Measurements from ENCODE around the gene ANKRD18A. TPM values are rescaled to one million over a fixed set of nuclear protein-coding genes. Genes with fewer than 3 reads are reported as not detected.
A peak's percentile ranks its signal among the peaks of the same experiment; 100 is the strongest.
"Not testable (repeated sequence)": the region's sequence is repeated elsewhere in the genome, so short reads cannot be mapped to it uniquely, and the experiment has no call there.

ANKRD18A gene
- polyA plus RNA-seq, 6 donors from 2014 or later = not detected

DNA sequence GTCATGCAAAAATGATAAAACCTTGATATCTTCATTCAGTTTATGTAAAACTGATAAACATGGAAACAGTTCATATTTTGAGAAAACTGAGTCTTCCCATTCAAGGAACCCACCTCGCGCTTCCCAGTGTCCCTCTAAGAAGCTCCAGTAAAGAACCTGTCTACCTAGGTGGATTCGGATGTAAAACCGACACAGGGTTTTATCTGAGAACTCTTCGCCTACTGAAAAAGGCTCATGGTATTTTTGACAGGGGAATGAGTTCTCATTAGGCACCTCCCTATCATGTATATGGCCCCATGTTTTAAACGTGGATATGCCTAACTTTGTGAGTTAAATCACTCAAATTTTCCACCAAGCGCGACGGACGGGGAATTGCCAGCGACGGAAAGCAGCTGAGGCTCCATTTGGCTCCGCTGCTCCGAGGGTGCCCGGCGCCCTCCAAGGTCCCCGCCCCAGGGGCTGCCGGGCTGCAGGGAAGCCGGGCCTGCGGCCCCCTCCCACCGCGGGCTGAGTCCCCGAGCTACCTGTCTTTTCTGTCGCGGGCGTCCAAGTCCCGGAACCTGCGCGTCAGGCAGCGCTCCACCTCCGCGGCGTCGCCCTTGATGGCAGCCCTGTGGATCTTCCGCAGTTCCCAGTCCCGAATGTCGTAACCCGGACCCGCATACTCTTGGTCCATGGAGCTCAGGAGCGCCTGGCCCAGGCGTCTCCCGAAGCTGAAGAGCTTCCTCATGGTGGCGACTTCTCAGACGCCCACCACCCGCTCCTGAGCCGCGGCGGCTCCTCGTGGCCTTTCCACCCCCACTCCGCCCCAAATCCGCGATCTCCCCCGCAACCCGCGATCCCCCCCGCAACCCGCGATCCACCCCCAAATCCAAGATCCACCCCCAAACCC, 594 bp downstream of the ANKRD18A start:
- ATAC-seq (ENCODE audit: low read depth in 2 of 2) = no peak
- Mint-ChIP-seq H3K27ac (peak overlapping the region in 1 of 6 donors; percentile 61), H3K4me3 (peak overlapping the region; percentile 58 to 88 (median 76)), H3K36me3 (peaks cover 5 to 8% of the 10 kb centered on the region in 2 donors), H3K4me1 (peaks cover 5 to 14% (median 13%) of the 10 kb centered on the region in 3 donors), H3K27me3 (peaks cover 36 to 57% (median 55%) of the 10 kb centered on the region in 3 donors), H3K9me3 (peaks cover 0 to 21% (median 16%) of the 10 kb centered on the region in 7 donors)
- DNase-seq = no peak

- H3K27ac Mint-ChIP-seq; DNase-seq; H3K9me3 Mint-ChIP-seq; H3K36me3 Mint-ChIP-seq; H3K4me1 Mint-ChIP-seq; ATAC-seq (ENCODE audit: low read depth in 2 of 2); H3K4me3 Mint-ChIP-seq: not testable (repeated sequence)
- peaks cover 8 to 16% (median 9%) of the 10 kb centered on the region in 3 donors for H3K27me3 Mint-ChIP-seq
Observed at GRCh38 chr9:38598029-38598745, 22.2 kb downstream of the ANKRD18A start.

DNA sequence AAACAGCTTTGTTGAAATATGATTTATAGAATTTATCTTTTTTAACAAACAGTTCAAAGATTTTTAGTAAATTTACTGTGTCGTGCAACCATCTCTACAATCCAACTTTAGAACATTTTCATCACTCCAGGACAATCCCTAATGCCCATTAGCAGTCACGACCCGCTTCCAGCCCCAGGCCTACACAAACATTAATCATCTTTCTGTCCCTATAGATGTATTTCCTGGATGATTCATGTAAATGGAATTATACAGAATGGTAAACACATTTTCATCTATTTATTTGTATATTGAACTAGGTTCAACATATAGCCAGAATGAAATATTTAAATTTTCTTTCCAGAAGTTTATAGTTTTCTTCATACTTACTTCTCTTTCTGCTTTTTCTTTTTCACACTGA, 25.3 kb downstream of the ANKRD18A start:
- H3K4me1 Mint-ChIP-seq; H3K4me3 Mint-ChIP-seq; H3K27ac Mint-ChIP-seq; H3K9me3 Mint-ChIP-seq; DNase-seq; H3K36me3 Mint-ChIP-seq; ATAC-seq (ENCODE audit: low read depth in 2 of 2): not testable (repeated sequence)
- H3K27me3 Mint-ChIP-seq = peaks cover 5 to 13% (median 8%) of the 10 kb centered on the region in 3 donors

DNA sequence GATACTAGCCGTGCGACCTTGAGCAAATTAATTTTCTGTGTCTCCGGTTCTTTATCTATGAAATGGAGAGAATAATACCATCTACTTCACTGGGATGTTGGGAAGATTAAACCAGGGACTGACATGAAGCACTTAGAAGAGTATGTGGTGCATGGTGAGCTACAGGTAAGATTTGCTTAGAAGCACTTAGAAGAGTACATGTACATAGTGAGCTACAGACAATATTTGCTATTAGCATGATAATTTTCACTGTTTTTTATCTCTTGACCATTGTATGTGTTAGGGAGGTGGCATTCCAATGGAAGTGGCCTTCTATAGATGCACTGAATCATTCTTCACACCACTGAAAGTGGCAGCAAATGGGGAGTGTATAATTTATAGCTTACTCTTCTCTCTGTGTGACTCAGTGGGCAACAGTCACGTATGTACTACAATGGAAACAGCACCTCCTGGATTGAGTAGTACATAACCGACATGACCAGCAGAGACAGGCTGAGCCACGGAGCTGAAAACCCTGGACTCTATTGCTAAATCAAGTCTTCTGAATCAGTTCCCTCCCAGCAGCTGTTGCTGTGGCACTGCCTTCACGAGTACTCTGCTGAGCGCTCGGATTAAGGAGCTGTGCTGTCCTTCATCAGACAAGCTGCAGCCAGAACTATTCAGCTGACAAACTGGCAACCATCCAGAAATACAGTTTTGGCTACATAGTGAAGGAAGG, 28.9 kb downstream of the ANKRD18A start:
- not testable (repeated sequence) for DNase-seq; H3K4me1 Mint-ChIP-seq; H3K4me3 Mint-ChIP-seq; H3K36me3 Mint-ChIP-seq; H3K27ac Mint-ChIP-seq; ATAC-seq (ENCODE audit: low read depth in 2 of 2)
- peaks cover 12 to 13% (median 12%) of the 10 kb centered on the region in 3 donors for H3K27me3 Mint-ChIP-seq
- H3K9me3 Mint-ChIP-seq = peaks cover 0 to 12% (median 5%) of the 10 kb centered on the region in 7 donors

DNA sequence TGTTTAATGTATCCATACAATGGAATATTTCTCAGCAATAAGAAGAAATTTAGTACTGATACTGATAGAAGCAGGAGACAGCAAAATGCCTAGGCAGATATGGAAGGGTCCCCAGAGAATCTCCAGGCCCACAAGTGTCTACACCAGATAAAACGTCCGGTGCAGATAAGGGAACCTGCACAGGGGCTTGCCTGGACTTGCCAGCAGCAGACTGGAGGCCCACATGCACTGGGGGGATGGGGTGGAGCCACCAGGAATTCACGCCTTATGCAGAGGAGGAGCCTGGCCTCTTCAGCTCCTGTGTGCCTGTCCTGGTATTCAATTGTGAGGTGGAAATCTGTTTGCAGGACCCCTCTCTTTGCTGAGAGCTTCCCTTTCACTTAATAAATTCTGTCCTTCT, 36.6 kb downstream of the ANKRD18A start:
- H3K9me3 Mint-ChIP-seq; H3K27ac Mint-ChIP-seq; H3K4me1 Mint-ChIP-seq; DNase-seq; H3K27me3 Mint-ChIP-seq; ATAC-seq (ENCODE audit: low read depth in 2 of 2); H3K36me3 Mint-ChIP-seq; H3K4me3 Mint-ChIP-seq: not testable (repeated sequence)

DNA sequence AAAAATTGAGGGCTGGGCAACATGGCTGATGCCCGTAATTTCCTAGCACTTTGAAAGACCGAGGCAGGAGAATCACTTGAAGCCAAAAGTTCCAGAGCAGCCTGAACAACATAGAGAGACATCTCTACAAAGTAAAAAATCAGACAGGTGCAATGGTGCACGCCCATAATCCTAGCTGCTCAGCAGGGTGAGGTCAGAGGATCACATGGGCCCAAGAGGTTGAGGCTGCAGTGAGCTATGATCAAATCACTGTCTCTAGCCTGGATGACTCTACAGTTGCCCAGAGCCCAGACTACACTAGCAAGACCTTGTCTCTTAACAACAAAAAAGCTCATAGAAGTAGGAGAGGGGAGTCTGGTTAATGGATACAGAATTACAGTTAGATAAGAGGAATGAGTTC, 40.3 kb downstream of the ANKRD18A start:
- H3K27me3 Mint-ChIP-seq; H3K27ac Mint-ChIP-seq; H3K4me1 Mint-ChIP-seq; H3K9me3 Mint-ChIP-seq; ATAC-seq (ENCODE audit: low read depth in 2 of 2); H3K36me3 Mint-ChIP-seq; DNase-seq; H3K4me3 Mint-ChIP-seq: not testable (repeated sequence)

GRCh38 chr9:38576181-38576580, 44.2 kb downstream of the ANKRD18A start:
- H3K27ac Mint-ChIP-seq; ATAC-seq (ENCODE audit: low read depth in 2 of 2); H3K9me3 Mint-ChIP-seq; H3K4me1 Mint-ChIP-seq; H3K27me3 Mint-ChIP-seq; H3K36me3 Mint-ChIP-seq; DNase-seq; H3K4me3 Mint-ChIP-seq: not testable (repeated sequence)

- not testable (repeated sequence) for H3K4me3 Mint-ChIP-seq; H3K27me3 Mint-ChIP-seq; ATAC-seq (ENCODE audit: low read depth in 2 of 2); H3K27ac Mint-ChIP-seq; H3K4me1 Mint-ChIP-seq; H3K36me3 Mint-ChIP-seq; DNase-seq; H3K9me3 Mint-ChIP-seq
Observed at GRCh38 chr9:38566048-38566447, 54.3 kb downstream of the ANKRD18A start.

GRCh38 chr9:38565178-38565577, 55.2 kb downstream of the ANKRD18A start:
- not testable (repeated sequence) for H3K4me1 Mint-ChIP-seq; H3K27ac Mint-ChIP-seq; ATAC-seq (ENCODE audit: low read depth in 2 of 2); DNase-seq; H3K36me3 Mint-ChIP-seq; H3K27me3 Mint-ChIP-seq; H3K9me3 Mint-ChIP-seq; H3K4me3 Mint-ChIP-seq

GRCh38 chr9:38563911-38564310, 56.5 kb downstream of the ANKRD18A start:
- not testable (repeated sequence) for H3K4me1 Mint-ChIP-seq; H3K4me3 Mint-ChIP-seq; H3K36me3 Mint-ChIP-seq; H3K9me3 Mint-ChIP-seq; H3K27ac Mint-ChIP-seq; ATAC-seq (ENCODE audit: low read depth in 2 of 2); H3K27me3 Mint-ChIP-seq; DNase-seq

DNA sequence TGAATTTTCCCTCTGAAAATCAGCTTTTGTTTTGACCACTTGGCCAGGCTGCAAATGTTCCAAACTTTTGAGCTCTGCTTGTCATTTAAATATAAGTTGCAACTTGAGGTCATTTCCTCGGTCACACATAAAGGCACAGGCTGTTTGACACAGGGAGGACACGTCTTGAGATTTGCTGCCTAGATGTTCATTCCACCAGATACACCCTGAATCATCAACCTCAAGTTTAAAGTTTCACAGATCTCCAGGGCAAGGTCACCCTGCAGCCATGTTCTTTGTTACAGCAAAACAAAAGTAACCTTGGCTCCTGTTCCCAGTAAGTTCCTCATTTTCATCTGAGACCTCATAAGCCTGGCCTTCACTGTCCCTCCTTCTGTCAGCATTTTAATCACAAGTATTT, 59.3 kb downstream of the ANKRD18A start:
- not testable (repeated sequence) for H3K27ac Mint-ChIP-seq; H3K27me3 Mint-ChIP-seq; H3K4me1 Mint-ChIP-seq; H3K9me3 Mint-ChIP-seq; ATAC-seq (ENCODE audit: low read depth in 2 of 2); DNase-seq; H3K4me3 Mint-ChIP-seq; H3K36me3 Mint-ChIP-seq

DNA sequence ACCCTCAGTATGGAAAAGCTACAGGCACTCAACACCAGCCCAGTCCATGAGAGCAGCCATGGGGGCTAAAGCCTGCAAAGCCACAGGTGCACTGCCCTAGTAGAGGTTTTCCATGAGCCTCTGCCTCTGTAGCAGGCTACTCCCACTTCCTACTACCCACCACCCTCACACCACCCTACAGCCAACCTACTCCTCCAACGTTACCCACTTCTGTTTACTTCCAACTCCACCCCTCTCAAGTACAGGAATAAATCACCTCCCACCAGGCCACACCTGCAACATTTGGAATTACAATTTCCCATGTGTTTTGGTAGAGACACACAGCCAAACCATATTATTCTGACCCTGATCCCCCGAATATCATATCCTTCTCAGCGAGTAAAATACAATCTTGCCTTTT, 61.2 kb downstream of the ANKRD18A start:
- H3K9me3 Mint-ChIP-seq; H3K27me3 Mint-ChIP-seq; H3K4me3 Mint-ChIP-seq; H3K4me1 Mint-ChIP-seq; DNase-seq; H3K27ac Mint-ChIP-seq; ATAC-seq (ENCODE audit: low read depth in 2 of 2); H3K36me3 Mint-ChIP-seq: not testable (repeated sequence)

DNA sequence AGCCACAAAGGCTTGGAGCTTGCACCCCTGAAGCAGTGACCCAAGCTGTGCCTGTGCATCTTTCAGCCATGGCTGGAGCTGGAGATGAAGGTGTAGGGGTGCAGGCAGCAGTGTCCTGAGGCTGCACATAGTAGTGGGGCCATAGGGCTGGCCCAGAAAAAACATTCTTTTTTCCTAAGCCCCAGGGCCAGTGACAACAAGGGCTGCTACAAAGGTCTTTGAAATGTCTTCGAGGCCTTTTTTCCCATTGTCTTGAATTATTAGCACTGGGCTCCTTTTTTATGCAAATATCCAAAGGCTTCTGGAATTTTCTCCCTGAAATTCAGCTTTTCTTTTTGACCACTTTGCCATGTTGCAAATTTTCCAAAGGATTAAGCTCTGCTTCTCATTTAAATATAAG, 62.6 kb downstream of the ANKRD18A start:
- DNase-seq; H3K9me3 Mint-ChIP-seq; H3K4me1 Mint-ChIP-seq; H3K27ac Mint-ChIP-seq; ATAC-seq (ENCODE audit: low read depth in 2 of 2); H3K27me3 Mint-ChIP-seq; H3K4me3 Mint-ChIP-seq; H3K36me3 Mint-ChIP-seq: not testable (repeated sequence)

All from naive B cell (primary cell).